ENCODE data around the gene RPP21. TPM values are rescaled to one million over a fixed set of nuclear protein-coding genes. Genes with fewer than 3 reads are reported as not detected.

The RPP21 gene
- total RNA-seq, 4 donors from 2014 or later, result 61.9 to 246 (median 87.5) TPM

DNA sequence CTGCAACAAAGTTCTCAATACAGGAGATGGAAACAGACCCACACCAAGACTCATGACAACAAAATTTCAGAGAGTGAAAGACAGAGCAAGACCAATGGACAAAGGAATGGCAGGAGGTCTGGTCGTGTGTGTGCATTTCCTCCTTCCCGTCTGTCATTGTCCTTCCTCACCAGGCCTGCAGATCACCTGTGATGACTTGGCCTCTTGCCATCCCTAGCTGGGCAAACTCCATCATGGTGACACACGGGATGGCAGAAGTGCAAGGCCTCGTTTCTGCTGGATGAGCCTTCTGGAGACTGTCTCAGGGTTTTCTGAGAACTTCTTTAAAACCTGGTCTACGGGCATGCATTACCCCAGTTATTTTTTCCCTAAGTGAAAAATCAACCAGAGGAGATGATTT is 49.2 kb downstream of the RPP21 start:
- no peaks in the 10 kb centered on the region for H3K4me1 ChIP-seq
- in situ Hi-C loops (cut with MboI; ENCODE audit: low pct_ligation_motif_present in 1 of 4, low pct_unique_long_range_greater_than_20kb in 1 of 4, low sequenced_read_pairs in 3 of 4) (loop anchor here in 3 of 4 donors (25.0 kb wide), 1 partner anchor 157 kb away; no protein-coding TSS in a partner anchor), intact Hi-C loops (cut with DNase I; ENCODE audit: low total_unique reads) (no loop called here)
- no peak for TF ChIP-seq EP300 (IDR thresholded peaks at IDR 0.05; ENCODE audit: low read depth)
- TF ChIP-seq POLR2A (IDR thresholded peaks at IDR 0.05), result no peak
- TF ChIP-seq CTCF (IDR thresholded peaks at IDR 0.05), result no peak
- no peak for TF ChIP-seq POLR2AphosphoS5 (IDR thresholded peaks at IDR 0.05)
- H3K36me3 ChIP-seq, result no peaks in the 10 kb centered on the region
- no peak overlapping the region for H3K27ac ChIP-seq
- 36% methylated on average over 5 of the region's 5 CpGs; no CpG with 5 or more reads in 1 of the 2 donors for WGBS, 2 donors (ENCODE audit: low coverage in 1 of 2)
- H3K27me3 ChIP-seq, result peaks cover 41% of the 10 kb centered on the region
- peak; percentile 44 for DNase-seq
- H3K4me3 ChIP-seq, result no peak overlapping the region
- H3K9me3 ChIP-seq, result no peaks in the 10 kb centered on the region

Small RNA genes lying within 50 kb of the gene (small RNA-seq; reads per million reads assigned to genes)
- gene HLA-N, result 0 reads per million in 4 donors

Other genes with a start within 250 kb of the RPP21 start
- gene TRIM31, start 232.1 kb upstream of the RPP21 start, total RNA-seq, result 100 to 1,000 TPM in 2 of 4 donors, 10 to 100 TPM in 1, 1 to 10 TPM in 1; 3.4 to 221 (median 151) TPM
- 10 to 100 TPM in 2 of 4 donors, 1 to 10 TPM in 1, under 1 TPM in 1; 0.40 to 14.8 (median 7.0) TPM for gene TRIM40, start 209.0 kb upstream of the RPP21 start, total RNA-seq
- gene TRIM10, start 183.9 kb upstream of the RPP21 start, total RNA-seq, result 10 to 100 TPM in 1 of 4 donors, 1 to 10 TPM in 2, under 1 TPM in 1; 0.20 to 19.8 (median 3.7) TPM
- gene TRIM15, start 181.6 kb upstream of the RPP21 start, total RNA-seq, result 10 to 100 TPM in 3 of 4 donors, 1 to 10 TPM in 1; 5.8 to 90.7 (median 51.8) TPM
- gene TRIM26, start 131.8 kb upstream of the RPP21 start, total RNA-seq, result 10 to 100 TPM; 19.5 to 92.0 (median 53.2) TPM
- 10 to 100 TPM in 2 of 4 donors, 1 to 10 TPM in 2; 7.6 to 19.1 (median 10.8) TPM for gene TRIM39, start 18.2 kb upstream of the RPP21 start, total RNA-seq
- gene HLA-E, start 144.4 kb downstream of the RPP21 start, total RNA-seq, result 100 to 1,000 TPM; 248 to 610 (median 493) TPM
- 10 to 100 TPM; 13.5 to 34.1 (median 20.7) TPM for gene GNL1, start 211.3 kb downstream of the RPP21 start, total RNA-seq
- gene PRR3, start 212.1 kb downstream of the RPP21 start, total RNA-seq, result 10 to 100 TPM in 1 of 4 donors, 1 to 10 TPM in 3; 2.2 to 10.1 (median 5.0) TPM
- gene ABCF1, start 226.3 kb downstream of the RPP21 start, total RNA-seq, result 10 to 100 TPM; 33.0 to 52.0 (median 40.1) TPM

Data from transverse colon (tissue), 4 donors.